Measurements from ENCODE around the gene KDR.

Gene KDR

GRCh38 chr4:55125087-55125721 lies at the start of gene KDR:
TSS of gene KDR (minus strand) at chr4:55125595. CDS start at chr4:55125293, 302 bp downstream.
- DNase-seq = no peak

- no peak for DNase-seq
Observed at GRCh38 chr4:55173580-55173979, 48.2 kb upstream of the KDR start.

- DNase-seq = no peak
Observed at GRCh38 chr4:55172694-55173287, 47.4 kb upstream of the KDR start.

GRCh38 chr4:55170462-55170861 lies 45.1 kb upstream of the KDR start:
- DNase-seq = no peak

- no peak for DNase-seq
Observed at GRCh38 chr4:55169352-55169961, 44.1 kb upstream of the KDR start.

GRCh38 chr4:55162396-55162795 lies 37.0 kb upstream of the KDR start:
- DNase-seq = no peak

GRCh38 chr4:55161739-55162138 lies 36.3 kb upstream of the KDR start:
- DNase-seq = no peak

- DNase-seq = no peak
Observed at GRCh38 chr4:55159851-55160250, 34.5 kb upstream of the KDR start.

- no peak for DNase-seq
Observed at GRCh38 chr4:55158957-55159356, 33.6 kb upstream of the KDR start.

GRCh38 chr4:55157559-55158277 lies 32.3 kb upstream of the KDR start:
- no peak for DNase-seq

GRCh38 chr4:55154933-55155332 lies 29.5 kb upstream of the KDR start:
- DNase-seq = no peak

- DNase-seq = no peak
Observed at GRCh38 chr4:55154290-55154880, 29.0 kb upstream of the KDR start.

- DNase-seq = no peak
Observed at GRCh38 chr4:55143858-55144257, 18.5 kb upstream of the KDR start.

GRCh38 chr4:55138367-55138766 lies 13.0 kb upstream of the KDR start:
- no peak for DNase-seq

- DNase-seq = no peak
Observed at GRCh38 chr4:55136634-55137033, 11.2 kb upstream of the KDR start.

GRCh38 chr4:55133951-55134350 lies 8.6 kb upstream of the KDR start:
- no peak for DNase-seq

- no peak for DNase-seq
Observed at GRCh38 chr4:55132775-55133174, 7.4 kb upstream of the KDR start.

- DNase-seq = no peak
Observed at GRCh38 chr4:55127521-55127920, 2.1 kb upstream of the KDR start.

GRCh38 chr4:55127053-55127452 lies 1.7 kb upstream of the KDR start:
- DNase-seq = no peak

GRCh38 chr4:55125763-55126541 lies 557 bp upstream of the KDR start:
- DNase-seq = no peak

GRCh38 chr4:55124322-55125076 lies 896 bp downstream of the KDR start:
- DNase-seq = no peak

GRCh38 chr4:55123791-55124190 lies 1.6 kb downstream of the KDR start:
- no peak for DNase-seq

Data from CD4-positive, alpha-beta T cell treated with Interleukin-10 for 1 hour (primary cell).